ENCODE measurements around the gene CYP46A1.

- TF ChIP-seq ZNF221 (tag by site-specific recombination; IDR thresholded peaks at IDR 0.05; ENCODE audit: borderline replicate concordance) (no peak), CTCF (tag by site-specific recombination; IDR thresholded peaks at IDR 0.05) (no peak), ZNF580 (tag by site-specific recombination; IDR thresholded peaks at IDR 0.05) (no peak), PRDM10 (tag by site-specific recombination; IDR thresholded peaks at IDR 0.05) (no peak), WT1 (tag by site-specific recombination; IDR thresholded peaks at IDR 0.05) (no peak), PATZ1 (tag by site-specific recombination; IDR thresholded peaks at IDR 0.05) (no peak), TSHZ1 (tag by site-specific recombination; IDR thresholded peaks at IDR 0.05; ENCODE audit: borderline replicate concordance) (no peak), MYNN (tag by site-specific recombination; IDR thresholded peaks at IDR 0.05; ENCODE audit: borderline replicate concordance) (no peak), ZNF354C (tag by site-specific recombination; IDR thresholded peaks at IDR 0.05; ENCODE audit: borderline replicate concordance, low read depth) (no peak), ZNF692 (tag by site-specific recombination; IDR thresholded peaks at IDR 0.05) (no peak)
Observed at GRCh38 chr14:99713972-99714371, 29.9 kb downstream of the CYP46A1 start.
